Aorta (tissue), 5 donors: ENCODE data around the gene EFCAB7. TPM values are rescaled to one million over a fixed set of nuclear protein-coding genes. Genes with fewer than 3 reads are reported as not detected.

Experiments
- ATAC-seq: fragments of 200-7000 bp; cut with Tn5 transposase; one replicate; pipeline ENCODE4 v1.9.1; 2022; ENCODE audit warnings: moderate library complexity; ENCODE audit not compliant: low FRiP score
- DNase-seq, 2 donors: peaks; one replicate each; pipeline ENCODE4 v3.0.0-alpha.2; 2020
- H3K27ac ChIP-seq, 2 donors: one replicate each; pipeline ENCODE4 v1.5.1; 2013; ENCODE audit warnings: low read length in 2 of 2, mild to moderate bottlenecking in 2 of 2, moderate library complexity in 2 of 2, control low read depth in 1 of 2, inconsistent platforms in 1 of 2, low read depth in 1 of 2
- H3K27me3 ChIP-seq, 2 donors: one replicate each; pipeline ENCODE4 v1.6.1; 2013; ENCODE audit warnings: control low read depth in 1 of 2, low read length in 1 of 2, mild to moderate bottlenecking in 1 of 2, moderate library complexity in 1 of 2; ENCODE audit not compliant: insufficient read depth in 2 of 2, control insufficient read depth in 1 of 2
- H3K36me3 ChIP-seq, 2 donors: one replicate each; pipeline ENCODE4 v1.6.1; 2013; ENCODE audit warnings: control low read depth in 1 of 2, low read length in 1 of 2, mild to moderate bottlenecking in 1 of 2; ENCODE audit not compliant: insufficient read depth in 2 of 2, control insufficient read depth in 1 of 2
- H3K4me1 ChIP-seq, 2 donors: one replicate each; pipeline ENCODE4 v1.6.1; 2013; ENCODE audit warnings: low read length in 2 of 2, control low read depth in 1 of 2, mild to moderate bottlenecking in 1 of 2, moderate library complexity in 1 of 2; ENCODE audit not compliant: insufficient read depth in 2 of 2, control insufficient read depth in 1 of 2
- H3K4me3 ChIP-seq, 2 donors: one replicate each; pipeline ENCODE4 v1.5.1; 2013; ENCODE audit warnings: low read length in 2 of 2, control low read depth in 1 of 2, mild to moderate bottlenecking in 1 of 2
- H3K9me3 ChIP-seq: one replicate; pipeline ENCODE4 v1.6.1; 2013; ENCODE audit warnings: mild to moderate bottlenecking, low read length; ENCODE audit not compliant: control insufficient read depth
- WGBS, 2 donors: extraction: QIAGEN DNeasy Blood & Tissue Kit; methylation state at CpG; one replicate each; pipeline ENCODE4 v1.1.7; 2013; 5-methylcytosine and 5-hydroxymethylcytosine counted together
- intact Hi-C, 2 donors: fragments of 100-400 bp; cut with DNase I; formaldehyde crosslinking; loops; one replicate each; pipeline versions ENCODE4 v1.14.2 to v1.15.0; 2022
- polyA plus RNA-seq, 2 donors: library from polyadenylated mRNA; stranded (reverse); fragments of 200-250 nt; gene quantifications; one replicate each; pipeline ENCODE4 v1.2.3, GENCODE V29; 2013
- total RNA-seq, 2 donors: library from RNA; stranded (reverse); fragmentation: NEBNext Ultra II Directional; extraction: Animal tissue kit (Norgen Biotek cat#: 25700); gene quantifications; one replicate each; pipeline ENCODE4 v1.2.1, GENCODE V29; 2021
- donor health status: healthy with polysubstance abuse.
- donor health status: Bipolar disorder and iron deficiency.
- donor health status: DM: no; HTN: no; CAD: no.
- donor health status: DM: no; HTN: no; CAD: no.
- donor health status: DM: yes; HTN: yes; CAD: no.

EFCAB7 gene
- total and polyA plus RNA-seq, 4 donors = 2.1 to 9.4 (median 5.1) TPM

GRCh38 chr1:63592536-63593302 is 69.4 kb downstream of the EFCAB7 start:
- 34 to 38% methylated on average over 18 of the region's 18 CpGs for WGBS, 2 donors
- H3K27ac ChIP-seq = peak overlapping the region in 1 of 2 donors; percentile 92
- no peaks in the 10 kb centered on the region for H3K9me3 ChIP-seq
- ATAC-seq (no peak), DNase-seq (no peak)
- H3K36me3 ChIP-seq = no peaks in the 10 kb centered on the region
- H3K4me3 ChIP-seq = peak overlapping the region; percentile 58 to 90
- peaks cover 2 to 8% of the 10 kb centered on the region in 2 donors for H3K4me1 ChIP-seq
- no peaks in the 10 kb centered on the region for H3K27me3 ChIP-seq
- intact Hi-C loops = no loop called here

- DNase-seq (peak; percentile 85 to 91), ATAC-seq (peak; percentile 90)
- WGBS, 2 donors = 0% methylated on average over 59 to 64 of the region's 64 CpGs
- H3K36me3 ChIP-seq = no peaks in the 10 kb centered on the region
- H3K4me1 ChIP-seq = peaks cover 2 to 8% of the 10 kb centered on the region in 2 donors
- peak within 1 kb of the TSS; percentile 58 to 90 for H3K4me3 ChIP-seq
- no peaks in the 10 kb centered on the region for H3K9me3 ChIP-seq
- no peaks in the 10 kb centered on the region for H3K27me3 ChIP-seq
- peak within 1 kb of the TSS; percentile 46 to 92 for H3K27ac ChIP-seq
- intact Hi-C loops = no loop called here
These were observed 70.1 kb downstream of the EFCAB7 start, which contains the start of gene PGM1 for GRCh38 chr1:63593303-63593885. Gene PGM1 (plus strand): TSS chr1:63593411. CDS start chr1:63593489, 78 bp downstream.

GRCh38 chr1:63593886-63594605 is 70.7 kb downstream of the EFCAB7 start:
- H3K4me1 ChIP-seq = peaks cover 2 to 8% of the 10 kb centered on the region in 2 donors
- peak; percentile 75 to 89 for DNase-seq
- 5 to 8% methylated on average over 34 to 55 of the region's 55 CpGs for WGBS, 2 donors
- H3K36me3 ChIP-seq = no peaks in the 10 kb centered on the region
- peak overlapping the region; percentile 46 to 92 for H3K27ac ChIP-seq
- intact Hi-C loops = no loop called here
- no peaks in the 10 kb centered on the region for H3K27me3 ChIP-seq
- H3K9me3 ChIP-seq = no peaks in the 10 kb centered on the region
- peak; percentile 66 for ATAC-seq
- peak overlapping the region; percentile 58 to 90 for H3K4me3 ChIP-seq

GRCh38 chr1:63595435-63595834 is 72.1 kb downstream of the EFCAB7 start:
- intact Hi-C loops = no loop called here
- no peak for ATAC-seq

DNA sequence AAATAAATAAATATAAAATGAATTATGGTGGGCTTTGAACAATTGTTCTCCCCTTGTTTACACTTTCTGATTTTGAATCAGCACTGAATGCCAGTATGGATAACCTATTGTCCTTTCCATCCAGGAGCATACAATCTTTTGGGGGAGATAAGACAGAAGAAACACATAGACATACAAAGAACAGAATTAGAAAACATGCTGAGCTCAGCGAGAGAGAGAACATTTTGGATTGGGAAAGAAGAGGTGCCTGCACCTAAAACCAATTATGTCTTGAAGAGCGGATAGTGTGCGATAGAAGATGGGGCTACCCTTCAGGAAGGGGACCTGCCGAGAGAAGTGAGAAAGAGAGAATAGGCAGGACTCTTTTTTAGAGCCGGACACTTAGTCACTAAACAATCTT is 76.5 kb downstream of the EFCAB7 start:
- Histone ChIP-seq H3K27me3 (no peaks in the 10 kb centered on the region), H3K36me3 (peaks cover 0 to 2% of the 10 kb centered on the region in 2 donors), H3K4me1 (peaks cover 2 to 4% of the 10 kb centered on the region in 2 donors), H3K27ac (no peak overlapping the region), H3K4me3 (no peak overlapping the region), H3K9me3 (no peaks in the 10 kb centered on the region)
- ATAC-seq = no peak
- WGBS, 2 donors = 94 to 96% methylated on average over 5 of the region's 5 CpGs
- no peak for DNase-seq
- intact Hi-C loops = no loop called here

More at GRCh38 chr1:63595435-63595834, 72.1 kb downstream of the EFCAB7 start:
- H3K4me1 ChIP-seq = peaks cover 1 to 4% of the 10 kb centered on the region in 2 donors
- H3K9me3 ChIP-seq = no peaks in the 10 kb centered on the region
- peaks cover 0 to 1% of the 10 kb centered on the region in 2 donors for H3K36me3 ChIP-seq
- no peak overlapping the region for H3K27ac ChIP-seq
- H3K4me3 ChIP-seq = no peak overlapping the region
- no peaks in the 10 kb centered on the region for H3K27me3 ChIP-seq
- DNase-seq = no peak
- WGBS, 2 donors = 94 to 97% methylated on average over 1 of the region's 1 CpG

GRCh38 chr1:63600248-63600647 is 76.9 kb downstream of the EFCAB7 start:
- Histone ChIP-seq H3K36me3 (peaks cover 0 to 2% of the 10 kb centered on the region in 2 donors), H3K9me3 (no peaks in the 10 kb centered on the region), H3K4me3 (no peak overlapping the region), H3K27ac (no peak overlapping the region), H3K27me3 (no peaks in the 10 kb centered on the region), H3K4me1 (peaks cover under 1 to 2% of the 10 kb centered on the region in 2 donors)
- no peak for ATAC-seq
- no peak for DNase-seq
- intact Hi-C loops = no loop called here
- WGBS, 2 donors = 79 to 84% methylated on average over 5 of the region's 5 CpGs

DNA sequence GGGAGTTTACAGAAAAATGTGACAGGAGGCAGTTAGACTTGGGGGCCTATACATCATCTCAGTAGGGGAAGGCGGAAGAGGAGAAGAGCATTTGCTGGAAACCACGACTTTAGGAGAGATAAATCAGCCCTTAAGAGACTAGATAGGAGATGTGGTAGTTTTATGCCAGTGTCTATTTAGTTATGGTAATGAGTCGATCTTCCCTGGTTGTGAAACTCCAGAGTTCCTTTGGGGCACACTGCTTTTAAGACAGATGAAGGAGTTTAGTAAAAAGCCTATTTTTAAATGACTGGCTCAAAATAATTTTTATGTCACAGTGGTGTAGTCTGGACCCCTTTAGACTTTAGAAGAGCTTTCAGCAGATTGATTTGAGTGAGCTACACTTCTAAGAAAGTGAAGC is 77.7 kb downstream of the EFCAB7 start:
- H3K9me3 ChIP-seq = no peaks in the 10 kb centered on the region
- H3K27me3 ChIP-seq = no peaks in the 10 kb centered on the region
- WGBS, 2 donors = 94 to 96% methylated on average over 3 of the region's 3 CpGs
- peaks cover 0 to 2% of the 10 kb centered on the region in 2 donors for H3K36me3 ChIP-seq
- no peak overlapping the region for H3K27ac ChIP-seq
- intact Hi-C loops = no loop called here
- DNase-seq = no peak
- H3K4me3 ChIP-seq = no peak overlapping the region
- ATAC-seq = no peak
- H3K4me1 ChIP-seq = peaks cover 0 to 2% of the 10 kb centered on the region in 2 donors

DNA sequence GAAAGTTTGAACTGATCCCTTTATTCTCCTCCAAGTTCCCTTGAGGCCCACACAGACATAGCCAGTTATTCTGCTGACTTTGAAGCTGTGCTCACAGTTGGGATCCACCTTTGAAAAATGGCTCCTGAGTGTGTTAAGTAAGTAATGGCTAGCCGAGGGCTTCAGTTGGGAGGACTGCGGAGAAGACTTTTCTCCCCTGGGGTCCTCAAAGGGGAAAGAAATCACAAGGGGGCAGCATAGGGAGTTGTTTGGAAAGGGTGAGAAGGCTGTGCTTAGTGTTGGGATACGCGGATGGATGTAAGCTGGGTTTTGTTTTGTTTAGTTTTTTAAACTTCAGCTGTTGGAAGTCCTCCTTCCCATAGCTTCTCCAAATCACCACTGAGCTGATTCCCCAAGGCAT is 78.1 kb downstream of the EFCAB7 start:
- 79 to 91% methylated on average over 4 of the region's 4 CpGs for WGBS, 2 donors
- peaks cover 0 to 2% of the 10 kb centered on the region in 2 donors for H3K36me3 ChIP-seq
- no peak overlapping the region for H3K27ac ChIP-seq
- ATAC-seq (no peak), DNase-seq (no peak)
- no peaks in the 10 kb centered on the region for H3K27me3 ChIP-seq
- H3K4me3 ChIP-seq = no peak overlapping the region
- intact Hi-C loops = no loop called here
- H3K4me1 ChIP-seq = peaks cover 0 to 2% of the 10 kb centered on the region in 2 donors
- no peaks in the 10 kb centered on the region for H3K9me3 ChIP-seq
